Thoracic aorta (tissue), 2 donors: ENCODE measurements around the gene DCTPP1. TPM values are rescaled to one million over a fixed set of nuclear protein-coding genes. Genes with fewer than 3 reads are reported as not detected.
A peak's percentile ranks its signal among the peaks of the same experiment; 100 is the strongest.

Experiments
- ATAC-seq: fragments of 150-250 bp; one replicate; pipeline ENCODE4 v1.8.0; 2017; ENCODE audit warnings: low read depth; ENCODE audit not compliant: insufficient number of reproducible peaks, low FRiP score
- DNase-seq: peaks from one replicate; pipeline ENCODE4 v3.0.0-alpha.2; 2020; ENCODE audit warnings: low spot score
- H3K27ac ChIP-seq, 2 donors: fragments of 200-600 bp; sonication (generic); 1 replicate in 1 of 2; 2 replicates in 1 of 2; pipeline ENCODE4 v1.5.1; 2016; ENCODE audit warnings: mild to moderate bottlenecking in 2 of 2, moderate library complexity in 2 of 2
- H3K27me3 ChIP-seq: fragments of 200-600 bp; sonication (generic); replicated peaks from 2 replicates; pipeline ENCODE4 v1.6.0; 2016; ENCODE audit warnings: mild to moderate bottlenecking; ENCODE audit not compliant: insufficient read depth
- H3K36me3 ChIP-seq: fragments of 200-600 bp; sonication (generic); one replicate; pipeline ENCODE4 v1.5.1; 2016
- H3K4me1 ChIP-seq, 2 donors: fragments of 200-600 bp; sonication (generic); 1 replicate in 1 of 2; 2 replicates in 1 of 2; pipeline versions ENCODE4 v1.5.1 to v1.6.0; 2016; ENCODE audit warnings: low read depth in 2 of 2, mild to moderate bottlenecking in 1 of 2; ENCODE audit not compliant: control insufficient read depth in 1 of 2
- H3K4me3 ChIP-seq: fragments of 200-600 bp; sonication (generic); 2 replicates; pipeline ENCODE4 v1.5.1; 2016; ENCODE audit warnings: mild to moderate bottlenecking
- H3K9me3 ChIP-seq: fragments of 200-600 bp; sonication (generic); 2 replicates; pipeline ENCODE4 v1.5.1; 2016
- total RNA-seq, 2 donors: library from RNA; depleted of rRNA; stranded (reverse); fragments of >200 nt; gene quantifications; one replicate each; pipeline versions ENCODE4 v1.1.0 to v1.2.3, GENCODE V29; 2016
- TF ChIP-seq, protein P1 (sequence below): fragments of 200-600 bp; sonication (generic); IDR thresholded peaks from one replicate; pipeline ENCODE4 v1.5.1; 2019; ENCODE audit warnings: antibody characterized with exemption

The DCTPP1 gene
- total RNA-seq, 2 donors from 2014 or later = 16.7 to 24.0 TPM

DNA sequence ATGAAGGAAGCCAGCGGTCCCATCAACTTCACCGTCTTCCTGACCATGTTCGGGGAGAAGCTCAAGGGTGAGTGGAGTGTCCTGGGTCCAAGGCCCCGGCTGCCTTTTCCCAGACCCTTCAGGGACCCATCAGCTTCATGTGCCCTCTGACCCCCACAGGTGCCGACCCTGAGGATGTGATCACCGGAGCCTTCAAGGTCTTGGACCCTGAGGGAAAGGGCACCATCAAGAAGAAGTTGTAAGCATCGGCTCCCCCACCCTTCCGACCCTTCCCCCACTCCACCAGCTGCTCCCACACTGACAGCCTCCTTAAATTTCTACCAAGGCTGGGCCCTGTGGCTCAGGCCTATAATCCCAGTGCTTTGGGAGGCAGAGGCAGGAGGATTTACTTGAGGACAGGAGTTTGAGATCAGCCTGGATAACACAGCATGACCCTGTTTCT is 53.3 kb downstream of the DCTPP1 start:
- Histone ChIP-seq H3K27ac (peak overlapping the region; percentile 100), H3K9me3 (no peaks in the 10 kb centered on the region)
- TF ChIP-seq, protein P1, sequence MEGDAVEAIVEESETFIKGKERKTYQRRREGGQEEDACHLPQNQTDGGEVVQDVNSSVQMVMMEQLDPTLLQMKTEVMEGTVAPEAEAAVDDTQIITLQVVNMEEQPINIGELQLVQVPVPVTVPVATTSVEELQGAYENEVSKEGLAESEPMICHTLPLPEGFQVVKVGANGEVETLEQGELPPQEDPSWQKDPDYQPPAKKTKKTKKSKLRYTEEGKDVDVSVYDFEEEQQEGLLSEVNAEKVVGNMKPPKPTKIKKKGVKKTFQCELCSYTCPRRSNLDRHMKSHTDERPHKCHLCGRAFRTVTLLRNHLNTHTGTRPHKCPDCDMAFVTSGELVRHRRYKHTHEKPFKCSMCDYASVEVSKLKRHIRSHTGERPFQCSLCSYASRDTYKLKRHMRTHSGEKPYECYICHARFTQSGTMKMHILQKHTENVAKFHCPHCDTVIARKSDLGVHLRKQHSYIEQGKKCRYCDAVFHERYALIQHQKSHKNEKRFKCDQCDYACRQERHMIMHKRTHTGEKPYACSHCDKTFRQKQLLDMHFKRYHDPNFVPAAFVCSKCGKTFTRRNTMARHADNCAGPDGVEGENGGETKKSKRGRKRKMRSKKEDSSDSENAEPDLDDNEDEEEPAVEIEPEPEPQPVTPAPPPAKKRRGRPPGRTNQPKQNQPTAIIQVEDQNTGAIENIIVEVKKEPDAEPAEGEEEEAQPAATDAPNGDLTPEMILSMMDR = no peak

DNA sequence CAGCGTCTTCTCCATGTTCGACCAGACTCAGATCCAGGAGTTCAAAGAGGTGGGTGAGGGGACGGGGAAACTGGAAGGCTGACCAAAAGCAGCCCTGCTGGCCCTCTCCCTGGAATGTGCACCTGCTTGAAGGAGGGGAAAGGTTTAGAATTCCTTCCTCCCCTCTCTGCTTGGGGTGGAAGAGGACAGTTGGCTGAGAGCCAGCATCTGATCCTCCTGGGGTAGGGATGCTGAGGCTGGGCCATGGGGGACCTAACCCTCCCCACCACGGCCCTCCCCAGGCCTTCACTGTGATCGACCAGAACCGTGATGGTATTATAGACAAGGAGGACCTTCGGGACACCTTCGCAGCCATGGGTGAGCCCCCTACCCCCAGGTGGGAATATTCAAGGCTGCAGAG is 54.0 kb downstream of the DCTPP1 start:
- no peak for DNase-seq
- no peaks in the 10 kb centered on the region for H3K27me3 ChIP-seq
- no peak overlapping the region for H3K27ac ChIP-seq
- H3K4me3 ChIP-seq = no peak overlapping the region
- no peaks in the 10 kb centered on the region for H3K9me3 ChIP-seq
- peaks cover 7 to 24% of the 10 kb centered on the region in 2 donors for H3K4me1 ChIP-seq
- TF ChIP-seq, protein P1 = no peak
- ATAC-seq = no peak
- H3K36me3 ChIP-seq = no peaks in the 10 kb centered on the region

More for the DNA sequence above, 53.3 kb downstream of the DCTPP1 start:
- no peak for ATAC-seq
- no peaks in the 10 kb centered on the region for H3K36me3 ChIP-seq
- peaks cover 7 to 21% of the 10 kb centered on the region in 2 donors for H3K4me1 ChIP-seq
- no peaks in the 10 kb centered on the region for H3K27me3 ChIP-seq
- DNase-seq = no peak
- no peak overlapping the region for H3K4me3 ChIP-seq

DNA sequence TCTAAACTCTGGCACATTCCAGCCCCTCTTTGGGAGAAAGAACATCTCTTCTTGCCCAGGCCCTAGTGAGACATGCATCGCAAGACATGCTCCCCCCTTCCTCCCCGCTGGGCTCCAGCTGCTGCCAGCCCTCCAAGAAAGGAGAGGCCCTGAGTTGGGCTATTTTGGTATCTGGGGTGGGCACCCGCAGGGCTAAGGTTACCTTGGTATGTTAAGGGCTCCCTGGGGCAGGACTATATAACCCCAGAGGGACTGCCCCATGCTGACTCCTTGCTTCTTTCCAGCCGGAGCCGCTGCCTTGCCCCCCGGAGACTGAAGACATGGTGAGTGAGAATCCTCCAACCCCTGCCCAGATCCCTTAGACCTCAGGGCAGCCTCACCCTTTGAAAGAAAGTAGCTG is 55.3 kb downstream of the DCTPP1 start, which contains the start of gene MYL11:
MYL11 (plus strand) TSS at position 265 of the 400 bp plus-strand sequence; CDS start at position 321, 56 bp downstream.
- Histone ChIP-seq H3K4me3 (no peak within 1 kb of the TSS), H3K4me1 (peaks cover 7 to 20% of the 10 kb centered on the region in 2 donors), H3K36me3 (no peaks in the 10 kb centered on the region), H3K27me3 (no peaks in the 10 kb centered on the region), H3K27ac (no peak within 1 kb of the TSS), H3K9me3 (no peaks in the 10 kb centered on the region)
- ATAC-seq (no peak), DNase-seq (no peak)
- TF ChIP-seq, protein P1 = no peak

Other genes with a start within 250 kb of the DCTPP1 start
- 10 to 100 TPM; 78.1 to 87.8 TPM for gene CORO1A, start 246.4 kb downstream of the DCTPP1 start, total RNA-seq
- gene BOLA2B, start 236.4 kb downstream of the DCTPP1 start, total RNA-seq = 100 to 1,000 TPM in 1 of 2 donors, 10 to 100 TPM in 1; 83.4 to 224 TPM
- 10 to 100 TPM; 20.1 to 43.6 TPM for gene SLX1A, start 236.2 kb downstream of the DCTPP1 start, total RNA-seq
- 10 to 100 TPM; 11.1 to 15.6 TPM for gene SULT1A3, start 230.8 kb downstream of the DCTPP1 start, total RNA-seq
- gene NPIPB13, start 181.6 kb downstream of the DCTPP1 start, total RNA-seq = 10 to 100 TPM in 1 of 2 donors, 1 to 10 TPM in 1; 6.5 to 14.0 TPM
- 10 to 100 TPM; 31.4 to 52.0 TPM for gene CD2BP2, start 74.7 kb downstream of the DCTPP1 start, total RNA-seq
- 10 to 100 TPM; 34.5 TPM for gene TBC1D10B, start 59.5 kb downstream of the DCTPP1 start, total RNA-seq
- under 1 TPM in 1 of 2 donors, not detected in 1; 0.81 TPM for gene MYL11, start 55.2 kb downstream of the DCTPP1 start, total RNA-seq
- gene SEPTIN1, start 47.5 kb downstream of the DCTPP1 start, total RNA-seq = 1 to 10 TPM; 3.0 to 4.2 TPM
- 10 to 100 TPM; 10.9 to 11.1 TPM for gene ZNF48, start 34.6 kb downstream of the DCTPP1 start, total RNA-seq
- 10 to 100 TPM; 21.8 to 25.7 TPM for gene ZNF771, start 22.4 kb downstream of the DCTPP1 start, total RNA-seq
- gene SEPHS2, start 15.8 kb upstream of the DCTPP1 start, total RNA-seq = 10 to 100 TPM; 18.1 to 30.3 TPM
- gene ITGAL, start 42.7 kb upstream of the DCTPP1 start, total RNA-seq = 1 to 10 TPM; 3.2 to 5.4 TPM
- gene ZNF768, start 96.5 kb upstream of the DCTPP1 start, total RNA-seq = 10 to 100 TPM; 25.0 to 36.3 TPM
- 10 to 100 TPM; 16.8 to 18.3 TPM for gene ZNF747, start 104.8 kb upstream of the DCTPP1 start, total RNA-seq
- 1 to 10 TPM; 8.5 to 9.6 TPM for gene ZNF764, start 128.3 kb upstream of the DCTPP1 start, total RNA-seq
- 10 to 100 TPM in 1 of 2 donors, 1 to 10 TPM in 1; 9.2 to 24.2 TPM for gene ZNF688, start 141.7 kb upstream of the DCTPP1 start, total RNA-seq
- gene ZNF785, start 155.7 kb upstream of the DCTPP1 start, total RNA-seq = 10 to 100 TPM; 10.9 to 15.6 TPM
- gene ZNF689, start 180.4 kb upstream of the DCTPP1 start, total RNA-seq = 10 to 100 TPM in 1 of 2 donors, 1 to 10 TPM in 1; 7.4 to 17.0 TPM
- 10 to 100 TPM; 46.1 to 57.0 TPM for gene PRR14, start 220.9 kb upstream of the DCTPP1 start, total RNA-seq
- gene FBRS, start 228.4 kb upstream of the DCTPP1 start, total RNA-seq = 100 to 1,000 TPM in 1 of 2 donors, 10 to 100 TPM in 1; 39.3 to 160 TPM